HG02759 (cell line): ENCODE data around the gene TRIM26.
"Not testable (repeated sequence)": the region's sequence is repeated elsewhere in the genome, so short reads cannot be mapped to it uniquely, and the experiment has no call there.

Experiments
- ATAC-seq: cut with Tn5 transposase; IDR thresholded peaks from one replicate; pipeline ENCODE4 v1.9.1; 2021; ENCODE audit warnings: mild to moderate bottlenecking, moderate library complexity; ENCODE audit not compliant: unreplicated experiment

TRIM26 gene

DNA sequence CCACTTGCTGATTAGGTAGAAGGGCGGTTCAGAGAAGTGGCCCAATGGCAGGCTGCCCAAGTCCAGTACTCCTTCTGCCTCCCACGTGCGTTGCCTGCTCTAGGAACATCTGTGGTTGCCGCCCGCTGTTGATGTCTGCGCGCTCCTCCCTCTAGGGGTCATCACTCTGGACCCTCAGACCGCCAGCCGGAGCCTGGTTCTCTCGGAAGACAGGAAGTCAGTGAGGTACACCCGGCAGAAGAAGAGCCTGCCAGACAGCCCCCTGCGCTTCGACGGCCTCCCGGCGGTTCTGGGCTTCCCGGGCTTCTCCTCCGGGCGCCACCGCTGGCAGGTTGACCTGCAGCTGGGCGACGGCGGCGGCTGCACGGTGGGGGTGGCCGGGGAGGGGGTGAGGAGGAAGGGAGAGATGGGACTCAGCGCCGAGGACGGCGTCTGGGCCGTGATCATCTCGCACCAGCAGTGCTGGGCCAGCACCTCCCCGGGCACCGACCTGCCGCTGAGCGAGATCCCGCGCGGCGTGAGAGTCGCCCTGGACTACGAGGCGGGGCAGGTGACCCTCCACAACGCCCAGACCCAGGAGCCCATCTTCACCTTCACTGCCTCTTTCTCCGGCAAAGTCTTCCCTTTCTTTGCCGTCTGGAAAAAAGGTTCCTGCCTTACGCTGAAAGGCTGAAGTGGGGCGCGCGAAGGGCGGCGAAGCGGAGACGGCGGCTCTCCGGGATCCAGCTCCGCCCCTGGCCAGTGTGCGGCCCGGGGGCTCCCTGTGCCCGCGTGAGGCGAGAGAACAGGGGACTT, 41.3 kb downstream of the TRIM26 start:
- ATAC-seq: no peak

DNA sequence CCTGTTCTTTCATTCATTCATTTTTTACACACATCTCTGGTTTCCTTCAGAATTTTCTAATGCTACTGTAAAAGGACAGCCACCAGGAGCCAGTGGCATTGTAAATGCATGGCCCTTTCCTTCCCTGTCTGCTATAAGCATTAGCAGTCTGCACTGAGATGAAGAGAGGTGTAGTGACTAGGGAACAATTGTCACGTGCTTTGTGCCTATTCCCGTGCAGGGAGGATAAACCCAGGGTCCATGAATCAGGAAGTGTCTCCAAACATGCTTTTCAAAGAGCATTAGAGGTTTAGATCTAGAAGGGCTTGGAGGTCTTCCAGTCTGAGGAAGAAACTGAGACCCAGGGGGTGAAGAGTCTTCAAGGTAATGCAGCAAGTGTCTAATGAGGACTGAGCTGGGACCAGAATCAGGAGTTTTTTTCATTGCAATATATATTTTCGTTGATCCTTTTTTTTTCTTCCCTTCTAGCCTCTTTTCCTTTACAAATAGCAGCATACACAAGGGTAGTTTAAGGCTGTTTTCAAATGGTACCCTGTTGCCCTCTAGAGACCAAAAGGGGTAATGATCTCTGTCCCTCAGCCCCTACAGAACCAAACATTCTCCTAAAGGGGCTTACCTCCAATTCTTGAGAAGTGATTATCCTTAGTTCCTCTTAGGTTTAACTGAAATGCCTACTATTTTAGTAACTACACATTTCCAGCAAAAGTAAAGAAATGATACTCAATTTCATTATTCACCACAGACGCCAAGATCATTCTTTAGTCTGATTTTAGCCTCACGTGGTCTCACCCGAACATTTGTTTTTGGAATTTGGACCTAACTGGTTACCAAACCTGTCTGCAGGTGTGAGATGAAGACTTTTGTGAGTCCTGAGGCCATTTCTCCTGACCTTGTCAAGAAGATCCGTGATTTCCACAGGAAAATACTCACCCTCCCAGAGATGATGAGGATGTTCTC, 43.3 kb downstream of the TRIM26 start:
- no peak for ATAC-seq

DNA sequence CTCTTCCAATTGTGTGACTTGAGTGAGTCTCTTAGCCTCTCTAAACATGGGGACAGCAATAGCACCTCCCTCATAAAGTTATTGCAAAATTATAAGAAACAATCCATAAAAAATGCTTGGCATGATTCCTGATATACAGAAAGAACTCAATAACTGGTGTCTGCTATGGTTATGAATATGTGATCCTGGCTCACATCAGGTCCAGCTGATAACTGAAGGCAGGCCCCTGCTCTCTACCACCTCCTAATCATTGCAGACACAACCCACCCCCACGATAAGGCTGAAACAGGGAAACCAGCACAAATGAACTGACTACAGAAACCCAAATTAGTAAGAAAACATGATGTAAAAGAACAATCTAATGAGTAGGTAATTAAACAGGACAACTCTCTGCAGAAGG, 44.5 kb downstream of the TRIM26 start:
- no peak for ATAC-seq

DNA sequence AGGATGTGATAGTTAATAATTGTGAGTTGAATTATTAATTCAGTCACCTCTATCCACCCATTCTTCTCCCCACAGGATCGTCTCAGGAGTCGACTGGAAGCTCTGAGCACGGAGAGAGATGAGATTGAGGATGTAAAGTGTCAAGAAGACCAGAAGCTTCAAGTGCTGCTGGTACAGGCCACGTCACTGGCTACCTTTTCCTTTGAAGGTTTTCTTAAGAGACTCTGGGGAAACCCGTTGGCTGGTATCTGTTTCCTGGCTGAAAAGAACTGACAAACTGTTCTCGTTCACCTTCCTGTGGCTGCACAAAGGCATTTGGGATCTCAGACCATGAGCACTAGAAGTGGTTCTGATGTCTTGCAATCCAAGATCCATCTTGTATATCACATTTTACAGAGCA, 46.1 kb downstream of the TRIM26 start:
- no peak for ATAC-seq

DNA sequence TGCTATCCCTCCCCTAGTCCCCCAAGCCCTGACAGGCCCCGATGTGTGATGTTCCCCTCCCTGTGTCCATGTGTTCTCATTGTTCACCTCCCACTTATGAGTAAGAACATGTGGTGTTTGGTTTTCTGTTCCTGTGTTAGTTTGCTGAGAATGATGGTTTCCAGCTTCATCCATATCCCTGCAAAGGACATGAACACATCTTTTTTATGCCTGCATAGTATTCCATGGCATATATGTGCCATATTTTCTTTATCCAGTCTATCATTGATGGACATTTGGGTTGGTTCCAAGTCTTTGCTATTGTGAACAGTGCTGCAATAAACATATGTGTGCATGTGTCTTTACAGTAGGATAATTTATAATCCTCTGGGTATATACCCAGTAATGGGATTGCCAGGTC, 48.0 kb downstream of the TRIM26 start:
- ATAC-seq: not testable (repeated sequence)

DNA sequence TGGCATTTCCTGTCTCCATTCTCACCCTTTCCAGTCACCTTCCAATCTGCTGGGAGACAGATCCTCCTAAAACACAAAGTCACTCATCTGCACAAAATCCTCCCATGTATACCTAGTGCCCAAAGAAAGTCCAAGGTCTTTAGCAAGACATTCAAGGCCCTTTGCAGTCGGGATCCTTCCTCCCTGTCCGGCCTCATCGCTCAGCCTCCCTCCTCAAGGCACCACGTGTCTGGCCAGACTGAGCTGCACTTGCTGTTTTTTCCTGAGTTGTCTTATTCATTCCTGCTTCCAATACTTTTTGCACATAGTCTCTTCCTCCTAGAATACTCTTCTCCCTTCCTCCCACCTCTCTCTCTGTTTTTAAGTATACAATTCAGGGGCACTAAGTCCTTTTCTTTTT, 48.5 kb downstream of the TRIM26 start:
- no peak for ATAC-seq

DNA sequence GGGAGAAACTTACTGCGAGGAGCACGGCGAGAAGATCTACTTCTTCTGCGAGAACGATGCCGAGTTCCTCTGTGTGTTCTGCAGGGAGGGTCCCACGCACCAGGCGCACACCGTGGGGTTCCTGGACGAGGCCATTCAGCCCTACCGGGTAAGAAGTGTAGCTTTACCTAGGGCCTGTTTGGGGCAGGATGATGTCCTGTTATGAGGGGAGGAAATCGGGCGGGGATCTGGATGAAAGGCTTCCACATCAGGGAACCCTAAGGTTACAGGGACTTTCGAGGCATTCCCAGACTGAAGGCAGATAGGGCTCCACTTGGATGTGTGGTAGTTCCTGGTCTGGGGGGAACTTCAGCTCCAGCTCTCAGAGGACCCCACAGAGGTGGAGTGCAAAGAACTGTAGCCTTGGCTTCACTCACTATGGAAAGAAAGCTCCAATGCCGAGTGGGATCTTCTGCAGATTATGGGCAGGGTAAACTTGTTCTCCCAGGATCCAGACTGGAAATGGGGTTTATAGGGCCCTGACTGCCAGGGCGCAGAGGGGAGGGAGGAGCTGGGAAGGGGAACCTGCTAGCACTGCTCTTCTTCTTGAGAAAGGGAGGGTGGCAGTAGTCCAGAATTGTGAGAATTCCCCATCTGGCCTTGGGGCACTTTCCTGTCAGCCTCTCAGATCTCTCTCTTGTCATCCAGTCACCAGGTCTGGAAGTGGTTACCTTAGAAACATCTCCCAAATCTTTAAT, 49.1 kb downstream of the TRIM26 start:
- no peak for ATAC-seq

DNA sequence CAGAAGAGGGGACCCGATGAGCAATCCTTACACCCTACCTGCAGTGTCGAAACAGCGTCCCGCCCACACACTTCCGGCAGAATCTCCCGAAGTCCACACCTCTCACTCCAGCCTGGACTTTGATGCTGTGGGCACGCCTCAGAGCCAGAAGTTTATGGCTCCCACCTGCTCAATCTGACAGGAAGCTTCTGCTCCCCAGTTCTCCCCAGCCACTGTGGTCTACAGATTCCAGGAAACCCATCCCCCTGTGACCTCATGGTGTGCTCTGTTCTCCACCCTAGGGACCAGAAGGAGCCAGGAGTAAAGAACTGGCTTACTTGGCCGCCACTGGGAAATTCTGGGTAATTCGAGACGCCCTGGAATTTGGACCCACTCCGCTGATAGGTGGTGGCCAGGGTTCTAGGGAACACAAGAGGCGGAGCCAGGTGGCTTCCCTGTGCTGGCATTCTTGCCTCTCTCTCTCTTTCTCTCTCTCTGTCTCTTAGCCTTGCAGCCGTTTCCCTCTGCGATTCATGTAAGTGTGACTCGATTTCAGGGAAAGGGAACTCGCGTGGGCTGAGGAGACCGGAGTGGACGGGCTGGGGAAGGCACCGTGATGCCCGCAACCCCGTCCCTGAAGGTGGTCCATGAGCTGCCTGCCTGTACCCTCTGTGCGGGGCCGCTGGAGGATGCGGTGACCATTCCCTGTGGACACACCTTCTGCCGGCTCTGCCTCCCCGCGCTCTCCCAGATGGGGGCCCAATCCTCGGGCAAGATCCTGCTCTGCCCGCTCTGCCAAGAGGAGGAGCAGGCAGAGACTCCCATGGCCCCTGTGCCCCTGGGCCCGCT, 49.9 kb downstream of the TRIM26 start, which contains the start of gene TRIM15:
Gene TRIM15, plus strand, starts transcription at position 457 of the 828 bp plus-strand sequence. Its CDS starts 139 bp downstream, at position 596.
- no peak for ATAC-seq

DNA sequence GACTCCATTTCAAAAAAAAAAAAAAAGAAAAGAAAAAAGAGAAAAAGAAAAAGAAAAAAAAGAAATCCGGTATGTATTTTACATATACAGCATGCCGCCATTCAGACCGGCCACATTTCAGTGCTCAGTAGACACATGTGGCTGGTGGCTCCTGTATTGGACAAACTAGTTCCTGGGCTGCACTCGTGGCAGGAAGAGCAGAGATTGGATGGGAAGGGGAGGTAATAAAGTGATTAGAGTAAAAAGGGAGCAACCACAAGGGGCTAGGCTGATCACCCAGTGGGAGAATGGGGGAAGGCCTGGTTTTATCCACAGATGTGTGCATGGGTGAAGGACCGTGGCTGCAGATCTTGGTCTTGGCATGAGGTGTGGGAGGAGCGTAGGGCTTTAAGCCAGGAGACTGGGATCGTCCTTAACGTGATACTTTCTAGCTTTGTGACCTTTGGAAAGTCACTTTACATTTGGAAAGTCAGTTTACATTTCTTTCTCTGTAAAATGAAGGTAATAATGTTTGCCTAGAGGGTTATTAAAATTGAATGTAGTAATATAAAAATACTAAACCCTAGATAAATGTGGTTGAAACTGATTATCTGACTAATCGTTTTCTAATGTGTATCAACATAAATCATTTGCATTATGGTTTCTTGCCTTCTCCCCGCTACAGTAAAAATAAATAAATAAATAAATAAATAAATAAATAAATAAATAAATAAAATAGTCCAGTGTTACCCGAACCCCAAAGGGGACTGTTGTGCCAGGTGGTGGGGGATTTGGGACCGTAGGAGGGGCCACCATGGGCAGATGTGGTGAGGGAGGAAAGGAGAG, 50.7 kb downstream of the TRIM26 start:
- no peak for ATAC-seq

DNA sequence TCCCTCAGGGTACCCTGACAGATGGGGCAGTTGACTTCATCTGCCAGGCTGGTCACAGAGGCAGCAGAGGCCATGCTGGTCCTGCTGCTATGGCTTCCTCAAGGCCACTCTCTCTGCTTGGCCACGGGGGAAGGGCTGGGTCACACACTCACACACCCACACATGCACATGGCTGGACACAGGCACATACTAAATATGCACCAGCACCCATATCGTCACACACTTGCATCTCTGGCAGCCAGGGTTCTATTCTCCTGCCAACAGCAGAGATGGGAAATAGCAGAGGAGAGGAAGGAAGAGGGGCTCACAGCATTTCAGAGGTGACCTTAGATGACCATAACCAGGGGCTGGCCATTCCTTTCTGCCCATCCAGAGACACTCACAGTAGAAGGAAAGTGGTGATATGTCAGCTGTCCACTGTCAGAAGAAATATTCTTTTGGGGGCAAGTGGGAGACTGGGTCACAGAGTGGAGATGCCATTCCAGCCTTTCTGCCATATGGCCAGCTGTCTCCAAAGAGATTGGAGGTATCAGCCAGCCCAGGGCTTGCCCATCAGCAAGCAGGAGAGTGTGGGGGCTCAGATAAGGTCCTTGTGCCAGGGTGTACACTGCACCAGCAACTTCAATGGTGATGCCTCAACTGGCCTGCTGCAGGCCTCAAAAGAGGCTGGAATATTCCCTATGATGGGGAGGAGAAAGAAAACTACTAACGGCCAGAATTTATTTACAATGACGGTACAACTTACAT, 52.2 kb downstream of the TRIM26 start, which contains the start of gene TRIM10:
Gene TRIM10, minus strand, starts transcription at position 427 of the 747 bp plus-strand sequence. Its CDS starts 353 bp downstream, at position 74.
- no peak for ATAC-seq

DNA sequence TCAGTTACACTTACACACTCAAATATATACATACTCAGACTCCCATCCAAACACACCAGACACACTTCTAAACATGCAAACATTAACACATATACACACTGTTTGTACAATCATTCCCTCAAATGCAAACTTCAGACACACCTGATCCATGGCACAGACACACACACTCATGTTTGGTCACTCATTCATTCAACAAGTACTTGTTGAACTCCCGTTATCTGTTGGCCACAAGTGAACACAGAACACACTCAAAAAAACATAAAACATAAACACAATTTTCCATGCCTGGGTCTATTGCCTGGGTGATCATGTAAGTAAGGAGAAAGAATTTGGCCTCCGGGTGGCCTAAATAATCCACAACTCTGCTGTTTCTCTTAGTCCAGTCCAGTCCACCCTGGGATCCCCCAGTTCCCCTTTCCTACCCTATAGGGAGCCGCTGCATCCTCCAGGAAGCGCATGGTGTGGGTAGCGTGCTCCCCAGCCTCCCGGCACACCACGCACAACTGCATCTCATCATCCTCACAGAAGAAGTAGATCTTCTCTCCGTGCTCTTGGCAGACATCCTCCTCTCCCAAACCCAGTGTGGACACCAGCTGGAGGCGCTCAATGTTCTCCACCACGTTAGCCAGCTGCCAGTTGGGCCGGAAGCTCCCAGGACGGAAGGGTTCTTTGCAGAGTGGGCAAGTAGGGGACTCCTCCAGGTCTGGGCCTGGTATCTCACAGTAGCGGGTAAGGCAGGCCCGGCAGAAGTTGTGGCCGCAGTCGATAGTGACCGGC, 53.0 kb downstream of the TRIM26 start:
- ATAC-seq: no peak

DNA sequence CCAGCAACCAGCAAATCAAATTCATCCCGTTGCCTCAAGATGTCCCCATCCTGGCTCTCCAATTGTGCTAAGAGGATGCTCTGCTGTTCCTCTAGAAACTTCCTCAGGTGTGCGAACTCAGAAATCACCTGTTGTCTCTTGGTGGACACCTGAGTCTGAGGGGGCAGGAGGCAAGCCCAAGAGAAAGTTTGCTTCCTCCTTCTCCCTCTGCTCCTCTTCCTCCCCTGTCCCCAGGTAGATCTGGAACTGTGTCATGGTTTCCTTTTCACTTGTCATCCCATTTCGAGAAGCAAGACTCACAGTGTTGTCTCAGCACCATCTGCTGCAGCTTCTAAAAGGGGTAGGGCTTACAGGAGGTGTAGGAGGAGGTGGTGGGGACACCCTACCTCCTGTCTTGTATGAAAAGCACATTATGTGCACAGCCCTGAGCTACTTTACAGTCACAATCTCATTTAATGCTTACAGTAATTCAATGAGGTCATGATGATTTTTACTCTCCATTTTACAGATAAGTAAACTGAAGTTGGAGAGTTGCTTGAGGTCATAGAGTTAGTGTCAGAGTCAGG, 54.6 kb downstream of the TRIM26 start:
- ATAC-seq: no peak

DNA sequence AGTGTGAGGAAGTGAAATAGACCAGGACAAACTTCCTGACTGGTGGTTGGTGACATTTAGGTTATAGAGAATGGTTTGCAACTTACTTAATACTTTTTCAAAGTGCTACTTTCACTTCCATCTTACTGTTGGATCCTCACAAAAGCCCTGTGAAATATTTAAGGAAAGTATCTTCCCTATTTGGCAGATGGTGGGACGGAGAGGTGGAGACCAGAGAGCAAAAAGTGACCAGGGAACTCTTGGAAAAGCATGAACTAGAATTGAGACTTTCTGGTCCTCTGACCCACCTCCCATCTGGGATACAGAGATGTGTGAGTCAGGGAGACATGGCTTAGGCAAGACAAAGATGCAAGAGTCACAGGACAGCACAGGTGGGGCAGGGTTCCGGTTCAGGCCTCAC, 55.2 kb downstream of the TRIM26 start:
- no peak for ATAC-seq

DNA sequence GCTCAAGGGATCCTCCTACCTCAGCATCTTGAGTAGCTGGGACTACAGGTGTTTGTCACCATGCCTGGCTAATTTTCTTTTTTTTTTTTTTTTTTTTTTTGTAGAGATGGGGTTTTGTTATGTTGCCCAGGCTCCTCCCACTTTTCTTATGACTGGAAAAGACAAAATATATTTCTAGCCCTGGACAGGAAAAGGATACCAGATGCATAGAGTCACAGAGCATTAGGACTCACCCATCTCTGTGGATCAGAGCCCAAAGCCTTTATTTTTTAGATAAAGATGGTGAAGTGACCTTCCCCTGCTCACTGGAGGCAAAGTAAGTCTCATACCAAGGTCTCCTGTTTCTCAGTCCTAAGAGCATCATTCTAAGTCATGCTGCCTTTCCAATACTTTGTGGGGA, 55.6 kb downstream of the TRIM26 start:
- no peak for ATAC-seq

DNA sequence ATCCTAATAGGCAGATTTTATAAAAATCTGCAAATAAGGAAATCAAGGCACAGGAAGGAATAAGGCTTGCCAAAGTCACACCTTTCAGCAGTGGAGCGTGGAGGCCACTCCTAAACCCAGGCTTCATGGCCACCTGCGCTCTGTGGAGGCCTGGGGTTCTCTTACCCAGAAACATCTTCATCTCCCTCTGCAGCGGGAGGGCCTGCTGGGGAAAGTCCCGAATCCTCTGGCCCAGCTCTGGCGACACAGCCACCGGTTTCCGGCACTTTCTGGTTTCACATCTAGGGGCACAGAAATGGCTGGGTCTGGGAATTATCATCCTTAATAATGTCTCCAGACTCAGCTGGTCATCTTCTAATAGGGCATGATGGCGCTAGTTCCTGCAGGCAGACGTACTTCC, 56.4 kb downstream of the TRIM26 start:
- no peak for ATAC-seq

DNA sequence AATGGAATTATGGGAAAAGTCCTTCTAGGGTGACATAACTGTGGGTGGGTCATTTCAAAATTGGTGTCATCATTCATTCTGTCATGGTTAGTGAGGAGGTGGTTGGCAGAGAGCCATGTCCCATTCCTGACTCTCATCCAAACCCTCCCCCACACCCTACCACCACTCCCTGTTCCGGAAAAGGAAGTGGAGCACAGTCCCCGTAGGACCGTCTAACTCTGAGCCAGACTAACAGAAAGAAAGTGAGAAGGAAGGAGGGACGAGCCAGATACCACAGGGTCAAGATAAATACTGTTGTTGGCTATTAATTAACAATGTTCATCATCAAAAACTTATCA, 57.0 kb downstream of the TRIM26 start:
- ATAC-seq: no peak

DNA sequence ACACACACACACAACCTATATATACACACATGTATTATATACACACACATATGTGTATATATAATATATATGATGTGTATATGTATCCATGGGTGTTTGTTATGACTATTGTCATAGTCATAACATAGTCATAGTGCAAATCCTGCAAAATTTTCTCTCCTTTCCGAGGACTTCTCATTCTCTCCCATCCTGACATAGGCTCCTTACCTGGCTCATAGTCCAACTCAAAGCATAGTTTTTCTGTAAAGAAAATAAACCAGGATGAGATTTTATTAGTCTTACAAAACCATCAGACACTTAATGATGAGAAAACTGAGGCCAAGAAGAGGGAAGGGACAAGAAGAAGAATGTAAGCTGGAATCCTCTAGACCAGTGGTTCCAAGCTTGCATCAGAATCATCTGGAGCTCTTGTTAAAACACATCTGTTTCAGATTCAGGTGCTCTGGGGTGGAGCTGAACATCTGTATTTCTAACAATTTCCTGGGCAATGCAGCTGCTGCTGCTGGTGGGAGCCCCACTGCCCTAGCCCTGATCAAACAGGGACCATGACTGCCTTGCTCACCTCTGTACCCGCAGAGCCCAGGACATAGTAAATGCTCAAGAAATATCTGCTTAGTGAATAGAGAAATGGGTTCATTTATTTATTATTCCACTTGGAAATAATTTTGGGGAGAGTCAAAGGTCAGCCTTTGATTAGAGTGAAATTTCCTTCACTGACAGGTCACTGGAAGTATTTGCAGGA, 57.5 kb downstream of the TRIM26 start:
- no peak for ATAC-seq
